Testis (tissue), 3 donors: Measurements from ENCODE around the gene PIBF1. TPM values are rescaled to one million over a fixed set of nuclear protein-coding genes. Genes with fewer than 3 reads are reported as not detected.

ENCODE experiments used
- DNase-seq: peaks from one replicate; pipeline ENCODE4 v3.0.0-alpha.2; 2019
- H3K27ac ChIP-seq, 2 donors: fragments of 200-600 bp; sonication (generic); one replicate each; pipeline ENCODE4 v1.5.1; 2019
- H3K27me3 ChIP-seq: fragments of 200-600 bp; sonication (generic); one replicate; pipeline ENCODE4 v1.5.1; 2019
- H3K36me3 ChIP-seq: fragments of 200-600 bp; sonication (generic); one replicate; pipeline ENCODE4 v1.5.1; 2017; ENCODE audit warnings: low read depth; ENCODE audit errors: missing control alignments
- H3K4me1 ChIP-seq: fragments of 200-600 bp; sonication (generic); one replicate; pipeline ENCODE4 v1.5.1; 2019
- H3K4me3 ChIP-seq, 2 donors: fragments of 200-600 bp; sonication (generic); one replicate each; pipeline ENCODE4 v1.5.1; 2017 to 2019
- H3K9me3 ChIP-seq: fragments of 200-600 bp; sonication (generic); one replicate; pipeline ENCODE4 v1.5.1; 2017
- CTCF ChIP-seq, 3 experiments: fragments of 450-650 bp in 2 of 3; fragments of 200-600 bp in 1 of 3; sonication (generic) in 1 of 3; IDR thresholded peaks; one replicate each; pipeline ENCODE4 v1.5.1; 2016 to 2019; ENCODE audit warnings: antibody characterized with exemption in 3 of 3, mild to moderate bottlenecking in 2 of 3, moderate library complexity in 1 of 3
- POLR2A ChIP-seq: fragments of 450-650 bp; IDR thresholded peaks from one replicate; pipeline ENCODE4 v1.6.1; 2017; ENCODE audit warnings: antibody characterized with exemption, mild to moderate bottlenecking, moderate library complexity
- WGBS, 2 donors: methylation state at CpG; one replicate each; pipeline ENCODE4 v1.1.5; 2018; 5-methylcytosine and 5-hydroxymethylcytosine counted together
- intact Hi-C: fragments of 100-400 bp; cut with DNase I; formaldehyde crosslinking; loops from one replicate; pipeline ENCODE4 v1.15.1; 2023; ENCODE audit warnings: low total_unique reads
- polyA plus RNA-seq: library from polyadenylated mRNA; stranded (reverse); fragments of 350-450 nt; fragmentation: Illumina TruSeq; extraction: RNeasy Lipid Tissue Mini Kit (QIAGEN cat#74804); gene quantifications from one replicate; pipeline ENCODE4 v1.2.3, GENCODE V29; 2014; ENCODE audit warnings: low read depth, low replicate concordance; ENCODE audit not compliant: insufficient read depth
- total RNA-seq, 2 donors: library from RNA; depleted of rRNA; stranded (reverse); fragments of >200 nt; gene quantifications; one replicate each; pipeline ENCODE4 v1.2.3, GENCODE V29; 2016

Gene PIBF1
- total and polyA plus RNA-seq, 3 donors from 2014 or later = 22.5 to 37.2 (median 24.6) TPM

GRCh38 chr13:72820156-72820897 is 38.4 kb downstream of the PIBF1 start:
- intact Hi-C loops = no loop called here
- WGBS, 2 donors = 76 to 85% methylated on average over 8 of the region's 8 CpGs
- H3K4me1 ChIP-seq = no peaks in the 10 kb centered on the region
- TF ChIP-seq POLR2A = no peak
- TF ChIP-seq CTCF (IDR thresholded peaks at IDR 0.05) = no peak
- H3K27me3 ChIP-seq = no peaks in the 10 kb centered on the region
- H3K9me3 ChIP-seq = no peaks in the 10 kb centered on the region
- no peak overlapping the region for H3K4me3 ChIP-seq
- no peaks in the 10 kb centered on the region for H3K36me3 ChIP-seq
- DNase-seq = no peak
- no peak overlapping the region for H3K27ac ChIP-seq

- H3K4me3 ChIP-seq = no peak overlapping the region
- 71 to 86% methylated on average over 1 of the region's 1 CpG for WGBS, 2 donors
- H3K36me3 ChIP-seq = no peaks in the 10 kb centered on the region
- TF ChIP-seq CTCF (IDR thresholded peaks at IDR 0.05) (no peak), POLR2A (no peak)
- no peaks in the 10 kb centered on the region for H3K27me3 ChIP-seq
- intact Hi-C loops = no loop called here
- no peak overlapping the region for H3K27ac ChIP-seq
- no peaks in the 10 kb centered on the region for H3K9me3 ChIP-seq
- DNase-seq = no peak
- no peaks in the 10 kb centered on the region for H3K4me1 ChIP-seq
These were observed 39.0 kb downstream of the PIBF1 start for GRCh38 chr13:72820898-72821279.

GRCh38 chr13:72823081-72823480 is 41.1 kb downstream of the PIBF1 start:
- no peaks in the 10 kb centered on the region for H3K36me3 ChIP-seq
- DNase-seq = no peak
- intact Hi-C loops = no loop called here
- 88 to 96% methylated on average over 2 of the region's 2 CpGs for WGBS, 2 donors
- TF ChIP-seq POLR2A = no peak
- no peak for TF ChIP-seq CTCF (IDR thresholded peaks at IDR 0.05)
- no peaks in the 10 kb centered on the region for H3K4me1 ChIP-seq
- no peaks in the 10 kb centered on the region for H3K27me3 ChIP-seq
- no peak overlapping the region for H3K4me3 ChIP-seq
- no peak overlapping the region for H3K27ac ChIP-seq
- H3K9me3 ChIP-seq = no peaks in the 10 kb centered on the region

GRCh38 chr13:72823724-72824123 is 41.8 kb downstream of the PIBF1 start:
- DNase-seq = no peak
- Histone ChIP-seq H3K27ac (no peak overlapping the region), H3K27me3 (no peaks in the 10 kb centered on the region), H3K4me3 (no peak overlapping the region), H3K9me3 (no peaks in the 10 kb centered on the region), H3K36me3 (no peaks in the 10 kb centered on the region), H3K4me1 (no peaks in the 10 kb centered on the region)
- intact Hi-C loops = no loop called here
- TF ChIP-seq CTCF (IDR thresholded peaks at IDR 0.05) (no peak), POLR2A (no peak)
- WGBS, 2 donors = 70 to 82% methylated on average over 3 of the region's 3 CpGs

- TF ChIP-seq CTCF (IDR thresholded peaks at IDR 0.05) (no peak), POLR2A (no peak)
- Histone ChIP-seq H3K9me3 (no peaks in the 10 kb centered on the region), H3K27ac (no peak overlapping the region), H3K27me3 (no peaks in the 10 kb centered on the region), H3K36me3 (no peaks in the 10 kb centered on the region), H3K4me1 (no peaks in the 10 kb centered on the region), H3K4me3 (no peak overlapping the region)
- WGBS, 2 donors = 97% methylated on average over 3 of the region's 3 CpGs
- DNase-seq = no peak
- intact Hi-C loops = no loop called here
These were observed 52.7 kb downstream of the PIBF1 start for GRCh38 chr13:72834601-72835000.
